GM21447 (cell line): ENCODE results near the gene FTH1.
"Not testable (repeated sequence)": the region's sequence is repeated elsewhere in the genome, so short reads cannot be mapped to it uniquely, and the experiment has no call there.

Experiments
- ATAC-seq: cut with Tn5 transposase; IDR thresholded peaks from one replicate; pipeline ENCODE4 v1.9.1; 2021; ENCODE audit not compliant: unreplicated experiment

The FTH1 gene

DNA sequence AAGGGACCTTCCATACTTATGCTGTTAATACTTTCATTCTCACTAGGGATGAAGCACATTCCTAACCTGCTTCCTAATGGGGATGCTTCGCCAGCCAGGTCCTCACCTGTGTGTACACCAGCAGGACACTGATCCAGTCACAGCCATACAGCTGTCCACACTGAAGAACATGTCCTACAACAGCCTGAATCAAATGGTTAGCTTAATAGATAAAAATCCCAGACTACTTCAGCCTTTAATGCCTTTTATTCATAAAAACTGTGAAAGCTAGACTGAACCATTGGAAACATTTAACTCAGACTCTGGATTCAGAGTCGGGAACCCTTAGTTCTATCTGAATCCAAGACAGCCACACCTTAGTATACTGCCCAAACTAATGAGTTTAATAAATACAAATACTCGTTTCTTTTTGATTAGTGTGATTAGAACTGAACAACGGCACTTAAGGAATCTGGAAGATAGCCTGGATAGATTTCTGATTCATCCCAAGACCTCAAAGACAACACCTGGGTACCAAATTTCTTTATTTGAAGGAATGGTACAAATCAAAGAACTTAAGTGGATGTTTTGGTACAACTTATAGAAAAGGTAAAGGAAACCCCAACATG is 3.3 kb downstream of the FTH1 start:
- no peak for ATAC-seq

DNA sequence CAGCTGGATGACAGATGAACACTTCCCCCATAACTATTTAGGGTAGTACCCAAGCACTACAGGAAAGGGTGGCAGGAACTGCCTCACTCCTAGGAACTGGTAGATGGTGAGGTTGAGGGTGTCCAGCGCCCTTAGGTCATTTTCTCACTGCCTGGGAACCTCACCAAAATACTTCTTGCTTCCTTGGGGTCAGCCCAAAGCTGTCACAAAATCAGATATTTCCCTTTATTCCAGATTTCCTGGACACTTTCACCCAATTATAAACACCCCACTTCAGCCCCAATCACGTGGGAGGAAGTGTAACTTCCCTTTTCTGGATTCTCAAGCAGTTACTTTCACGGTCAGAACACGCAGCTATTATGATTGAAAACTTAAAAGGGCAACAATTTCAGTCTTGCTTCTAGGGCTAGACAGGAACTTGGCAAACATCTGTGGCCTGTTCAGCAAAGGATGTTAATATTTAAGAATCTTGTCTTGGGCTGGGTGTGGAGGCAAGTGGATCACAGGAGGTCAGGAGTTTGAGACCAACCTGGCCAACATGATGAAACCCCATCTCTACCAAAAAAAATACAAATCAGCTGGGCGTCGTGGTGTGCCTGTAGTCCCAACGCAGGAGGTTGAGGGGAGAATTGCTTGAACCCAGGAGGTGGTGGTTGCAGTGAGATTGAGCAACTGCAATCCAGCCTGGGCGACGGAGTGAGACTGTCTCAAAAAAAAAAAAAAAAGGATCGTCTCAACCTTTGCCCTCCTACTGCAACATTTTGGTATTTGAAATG is 4.0 kb downstream of the FTH1 start:
- no peak for ATAC-seq

DNA sequence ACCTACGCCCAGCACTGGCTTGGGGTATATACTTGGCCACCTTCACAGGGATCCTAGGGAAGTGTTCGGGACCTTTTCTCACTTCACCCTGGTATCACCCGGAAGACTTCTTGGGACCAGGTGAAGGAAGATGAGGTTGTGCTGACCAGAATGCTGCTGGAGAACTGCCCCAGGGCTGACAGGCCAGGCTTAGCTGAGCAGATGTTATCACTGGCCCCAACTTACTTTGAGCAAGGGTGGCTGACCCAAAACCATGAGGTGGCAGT is 4.5 kb downstream of the FTH1 start:
- no peak for ATAC-seq

DNA sequence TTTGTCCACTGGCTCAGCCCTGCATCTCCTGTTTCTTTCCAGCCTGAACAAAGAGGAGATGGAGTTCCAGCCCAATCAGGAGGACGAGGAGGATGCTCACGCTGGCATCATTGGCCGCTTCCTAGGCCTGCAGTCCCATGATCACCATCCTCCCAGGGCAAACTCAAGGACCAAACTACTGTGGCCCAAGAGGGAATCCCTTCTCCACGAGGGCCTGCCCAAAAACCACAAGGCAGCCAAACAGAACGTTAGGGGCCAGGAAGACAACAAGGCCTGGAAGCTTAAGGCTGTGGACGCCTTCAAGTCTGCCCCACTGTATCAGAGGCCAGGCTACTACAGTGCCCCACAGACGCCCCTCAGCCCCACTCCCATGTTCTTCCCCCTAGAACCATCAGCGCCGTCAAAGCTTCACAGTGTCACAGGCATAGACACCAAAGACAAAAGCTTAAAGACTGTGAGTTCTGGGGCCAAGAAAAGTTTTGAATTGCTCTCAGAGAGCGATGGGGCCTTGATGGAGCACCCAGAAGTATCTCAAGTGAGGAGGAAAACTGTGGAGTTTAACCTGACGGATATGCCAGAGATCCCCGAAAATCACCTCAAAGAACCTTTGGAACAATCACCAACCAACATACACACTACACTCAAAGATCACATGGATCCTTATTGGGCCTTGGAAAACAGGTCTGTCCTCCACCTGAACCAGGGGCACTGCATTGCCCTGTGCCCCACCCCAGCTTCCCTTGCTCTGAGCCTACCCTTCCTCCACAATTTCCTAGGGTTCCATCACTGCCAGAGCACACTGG is 5.0 kb downstream of the FTH1 start:
- no peak for ATAC-seq

DNA sequence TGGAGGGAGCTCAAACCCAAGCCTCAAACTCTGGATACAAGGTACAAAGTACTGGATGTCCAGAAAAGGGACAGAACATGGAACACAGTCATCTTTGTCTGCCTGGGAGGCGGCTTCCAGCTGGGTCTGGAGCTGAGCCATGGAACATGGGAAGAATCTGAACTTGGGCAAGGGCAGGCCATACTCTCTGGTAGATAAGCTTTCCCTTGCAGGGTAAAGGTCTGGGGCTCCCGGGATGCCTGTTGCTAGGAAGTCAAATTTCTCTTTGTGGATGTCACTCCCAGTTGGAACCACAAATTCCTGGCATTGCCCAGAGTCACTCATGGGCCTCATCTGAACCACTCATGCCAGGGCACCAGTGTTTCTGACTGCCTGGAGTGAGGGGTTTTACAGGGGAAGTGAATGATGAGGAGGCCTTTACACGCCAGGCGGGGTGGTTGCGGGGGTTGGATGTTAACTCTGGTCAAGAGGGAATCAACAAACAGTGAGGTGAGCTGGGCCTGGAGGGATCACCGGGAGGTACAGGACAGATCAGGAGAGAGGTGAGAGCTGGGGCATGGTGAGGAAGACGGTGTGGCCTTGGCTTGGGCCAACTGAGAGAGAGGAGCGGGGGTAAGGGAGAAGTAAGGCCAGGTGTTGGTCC is 5.7 kb downstream of the FTH1 start:
- no peak for ATAC-seq

DNA sequence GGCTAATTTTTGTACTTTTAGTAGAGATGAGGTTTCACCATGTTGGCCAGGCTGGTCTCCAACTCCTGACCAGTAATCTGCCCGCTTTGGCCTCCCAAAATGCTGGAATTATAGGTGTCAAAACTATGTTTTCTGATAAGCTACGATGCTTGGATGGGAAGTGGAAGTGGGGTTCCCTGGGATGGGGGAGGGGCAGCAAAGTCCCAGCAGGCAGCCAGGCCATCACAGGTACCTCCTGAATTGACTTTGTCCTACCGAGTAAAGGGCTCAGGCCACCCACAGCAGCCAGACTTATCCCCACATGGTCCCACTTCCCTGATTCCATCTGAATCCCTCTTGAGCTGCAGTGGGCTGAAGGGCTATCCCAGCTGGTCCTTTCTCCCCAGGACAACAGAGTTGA is 6.9 kb downstream of the FTH1 start:
- ATAC-seq = no peak

DNA sequence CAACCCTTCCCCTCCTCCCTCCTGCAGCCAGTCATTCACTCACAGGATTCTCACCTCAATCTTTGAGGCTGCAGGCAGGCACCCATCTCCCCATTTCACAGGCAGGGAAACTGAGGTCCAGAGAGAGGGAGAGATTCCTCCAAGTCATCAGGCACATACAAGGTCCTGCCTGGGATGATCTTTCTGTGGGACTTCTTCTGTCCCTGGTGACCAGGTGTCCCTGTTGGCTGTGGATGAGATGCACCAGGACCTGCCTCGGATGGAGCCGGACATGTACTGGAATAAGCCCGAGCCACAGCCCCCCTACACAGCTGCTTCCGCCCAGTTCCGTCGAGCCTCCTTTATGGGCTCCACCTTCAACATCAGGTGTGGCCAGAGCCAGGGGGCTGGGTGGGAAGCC is 7.8 kb downstream of the FTH1 start:
- ATAC-seq = no peak

DNA sequence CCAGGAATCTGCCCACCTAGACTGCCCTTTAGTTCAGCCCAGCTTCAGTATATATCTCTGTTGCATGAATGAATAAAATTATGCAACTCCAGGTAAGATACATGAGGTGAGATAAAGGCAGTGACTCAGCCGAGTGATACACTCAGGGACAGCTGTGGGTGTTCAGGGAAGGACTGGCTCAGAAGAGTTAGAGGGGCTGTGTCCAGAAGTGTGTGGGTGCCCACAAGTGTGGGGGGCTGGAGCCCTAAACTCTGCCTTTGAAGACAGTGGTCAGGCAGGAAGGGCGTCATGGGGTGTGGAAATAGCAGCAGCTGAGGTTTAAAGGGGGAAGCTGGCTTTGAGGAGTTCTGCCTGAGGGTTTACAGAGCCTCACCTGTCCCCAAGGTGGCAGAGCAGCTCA is 8.3 kb downstream of the FTH1 start:
- ATAC-seq = no peak

DNA sequence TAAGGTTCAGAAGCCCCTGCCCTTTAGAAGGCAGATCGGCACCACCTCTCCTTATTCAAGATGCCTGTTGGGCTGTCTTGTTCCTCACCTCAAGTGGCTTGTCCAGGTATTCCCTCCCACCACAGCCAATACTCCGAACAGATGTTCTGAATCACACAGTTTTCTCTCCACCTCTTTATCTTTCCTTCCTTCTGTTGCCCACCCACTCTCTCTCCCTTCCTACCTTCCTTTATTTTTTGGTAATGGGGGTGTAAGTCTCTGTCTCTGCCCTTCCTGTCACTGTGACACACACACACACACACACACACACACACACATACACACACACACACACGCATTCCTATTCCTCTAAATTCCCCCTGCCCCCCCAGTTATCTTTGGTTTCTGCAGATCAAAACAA is 8.8 kb downstream of the FTH1 start:
- ATAC-seq = no peak

DNA sequence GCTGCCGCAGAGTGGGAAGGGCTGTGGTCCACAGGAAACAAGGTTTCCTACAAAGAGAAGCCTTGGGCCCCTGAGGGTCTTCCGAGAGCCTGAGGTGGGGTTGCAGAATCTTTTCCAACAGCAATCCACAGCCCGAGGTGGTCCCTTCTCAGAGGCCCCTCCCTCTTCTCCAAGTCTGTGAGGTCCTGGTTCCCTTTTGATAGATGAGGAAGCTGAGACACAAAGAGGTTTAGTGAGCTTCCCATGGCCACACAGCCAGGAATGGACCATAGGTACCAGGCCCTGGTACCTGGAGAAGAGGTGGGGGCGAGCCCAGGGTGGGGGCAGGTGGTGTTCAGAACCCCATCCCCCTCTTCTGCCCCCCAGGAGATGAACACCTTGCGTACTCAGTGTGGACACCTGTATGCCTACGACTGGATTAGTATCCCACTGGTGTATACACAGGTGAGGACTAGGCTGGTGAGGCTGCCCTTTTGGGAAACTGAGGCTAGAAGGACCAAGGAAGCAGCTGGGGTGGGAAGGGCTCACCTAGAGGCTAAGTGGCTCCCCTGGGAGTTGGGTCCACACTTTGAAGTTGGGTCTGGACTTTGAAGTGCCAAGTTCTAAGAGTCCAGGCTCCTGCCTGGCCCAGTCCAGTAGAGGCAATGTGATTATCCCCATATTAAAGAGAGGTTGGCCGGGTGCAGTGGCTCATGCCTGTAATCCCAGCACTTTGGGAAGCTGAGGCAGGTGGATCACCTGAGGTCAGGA is 10.2 kb downstream of the FTH1 start:
- ATAC-seq = no peak

DNA sequence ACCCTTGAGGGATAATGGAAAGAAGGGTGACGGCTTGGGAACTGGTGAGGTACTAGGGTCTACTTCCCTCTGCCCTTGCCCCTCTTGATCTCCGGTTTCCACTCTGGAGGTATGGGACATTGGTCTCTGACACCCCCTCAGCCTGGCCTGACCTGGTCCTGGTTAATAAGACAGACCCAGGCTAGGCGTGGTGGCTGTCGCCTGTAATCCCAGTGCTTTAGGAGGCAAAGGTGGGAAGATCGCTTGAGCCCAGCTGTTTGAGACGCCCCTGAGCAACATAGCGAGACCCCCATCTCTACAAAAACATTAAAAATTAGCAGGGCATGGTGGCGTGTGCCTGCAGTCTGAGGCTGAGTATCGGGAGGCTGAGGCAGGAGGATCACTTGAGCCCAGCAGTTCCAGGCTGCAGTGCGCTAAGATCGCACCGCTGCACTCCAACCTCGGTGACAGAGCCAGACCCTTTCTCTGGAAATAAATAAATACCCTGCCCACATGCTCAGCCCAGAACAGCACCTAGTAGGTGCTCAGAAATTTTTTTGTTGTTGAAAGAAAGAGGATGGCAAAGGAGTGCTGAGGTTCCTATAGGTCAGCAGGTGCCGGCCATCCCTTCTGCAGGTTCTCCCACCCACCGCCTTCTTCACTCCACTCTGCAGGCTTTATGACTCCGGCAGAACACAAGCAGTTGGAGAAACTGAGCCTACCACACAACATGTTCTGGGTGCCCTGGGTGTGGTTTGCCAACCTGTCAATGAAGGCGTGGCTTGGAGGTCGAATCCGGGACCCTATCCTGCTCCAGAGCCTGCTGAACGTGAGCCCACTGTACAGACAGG is 11.0 kb downstream of the FTH1 start:
- no peak for ATAC-seq

DNA sequence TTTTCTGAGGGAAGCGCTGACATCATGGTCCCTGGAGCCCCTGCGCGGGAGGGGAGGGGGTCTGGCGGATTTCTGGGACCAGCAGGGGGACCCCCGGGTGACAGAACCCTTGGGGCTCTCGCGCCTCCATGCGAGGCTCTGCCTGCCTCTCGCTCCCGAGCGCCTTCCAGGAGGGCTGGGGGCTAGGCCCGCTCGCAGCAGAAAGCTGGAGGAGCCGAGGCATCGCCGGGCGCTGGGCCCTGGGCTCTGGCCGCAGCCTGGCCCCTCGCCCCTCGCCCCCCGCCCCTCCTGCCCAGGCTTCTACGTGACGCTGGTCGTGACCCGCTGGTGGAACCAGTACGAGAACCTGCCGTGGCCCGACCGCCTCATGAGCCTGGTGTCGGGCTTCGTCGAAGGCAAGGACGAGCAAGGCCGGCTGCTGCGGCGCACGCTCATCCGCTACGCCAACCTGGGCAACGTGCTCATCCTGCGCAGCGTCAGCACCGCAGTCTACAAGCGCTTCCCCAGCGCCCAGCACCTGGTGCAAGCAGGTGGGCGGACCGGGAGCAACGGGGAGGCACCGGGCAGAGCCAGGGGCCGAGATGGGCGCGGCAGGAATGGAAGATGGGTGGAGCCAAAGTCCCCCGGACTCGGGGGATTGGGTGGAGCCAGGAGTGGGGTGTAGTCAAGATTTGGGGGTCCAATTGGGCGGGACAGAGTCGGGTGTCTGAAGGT is 11.9 kb downstream of the FTH1 start:
- no peak for ATAC-seq

DNA sequence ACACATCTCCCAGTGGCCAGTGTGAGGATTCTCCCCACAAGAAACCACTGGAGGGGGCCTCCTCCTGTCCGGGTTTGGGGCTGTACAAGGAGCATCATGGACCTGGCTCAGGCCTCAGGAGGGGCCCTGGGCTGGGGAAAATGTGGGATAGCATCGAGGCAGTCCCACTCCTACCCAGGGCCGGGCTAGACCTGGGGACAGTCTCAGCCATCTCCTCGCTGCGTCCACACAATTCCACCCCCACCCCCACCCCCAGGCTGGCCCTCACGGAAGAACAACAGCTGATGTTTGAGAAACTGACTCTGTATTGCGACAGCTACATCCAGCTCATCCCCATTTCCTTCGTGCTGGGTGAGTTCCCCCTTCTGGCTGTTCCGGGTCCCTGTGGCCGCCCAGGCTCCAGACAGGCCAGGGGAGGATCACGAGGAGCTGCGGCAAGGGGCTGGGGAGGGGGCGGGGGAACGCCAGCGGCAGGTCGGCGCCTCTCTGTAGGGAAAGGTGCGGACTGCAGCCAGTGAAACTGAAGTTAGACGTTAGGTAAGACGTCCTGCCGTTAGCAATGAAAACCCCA is 12.5 kb downstream of the FTH1 start:
- ATAC-seq = no peak

DNA sequence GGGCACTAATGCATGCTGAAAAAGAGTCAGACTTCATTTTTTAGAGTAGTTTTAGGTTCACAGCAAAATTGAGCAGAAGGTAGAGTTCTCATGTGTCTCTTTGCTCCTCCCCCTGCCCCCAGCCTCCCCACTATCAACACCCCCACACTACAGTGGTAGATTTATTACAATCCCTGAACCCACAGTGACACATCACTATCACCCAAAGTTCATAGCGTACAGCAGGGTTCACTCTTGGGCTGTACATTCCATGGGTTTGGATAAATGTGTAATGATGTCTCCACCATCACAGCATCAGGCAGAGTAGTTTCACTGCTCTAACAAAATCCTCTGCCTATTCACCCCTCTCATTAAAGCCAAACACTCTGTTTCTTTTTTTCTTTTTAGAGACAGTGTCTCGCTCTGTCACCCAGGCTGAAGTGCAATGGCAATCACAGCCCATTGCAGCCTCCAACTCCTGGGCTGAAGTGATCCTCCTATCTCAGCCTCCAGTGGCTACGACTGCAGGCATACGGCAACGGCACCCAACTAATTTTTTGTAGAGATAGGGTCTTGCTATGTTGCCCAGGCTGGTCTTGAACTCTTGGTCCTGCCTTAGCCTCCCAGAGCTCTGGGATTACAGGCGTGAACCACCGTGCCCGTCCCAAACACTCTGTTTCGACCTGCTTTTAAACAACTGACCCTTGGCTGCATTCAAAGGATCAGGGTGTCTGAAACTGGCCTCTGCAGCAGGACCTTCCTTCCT is 13.2 kb downstream of the FTH1 start:
- no peak for ATAC-seq

DNA sequence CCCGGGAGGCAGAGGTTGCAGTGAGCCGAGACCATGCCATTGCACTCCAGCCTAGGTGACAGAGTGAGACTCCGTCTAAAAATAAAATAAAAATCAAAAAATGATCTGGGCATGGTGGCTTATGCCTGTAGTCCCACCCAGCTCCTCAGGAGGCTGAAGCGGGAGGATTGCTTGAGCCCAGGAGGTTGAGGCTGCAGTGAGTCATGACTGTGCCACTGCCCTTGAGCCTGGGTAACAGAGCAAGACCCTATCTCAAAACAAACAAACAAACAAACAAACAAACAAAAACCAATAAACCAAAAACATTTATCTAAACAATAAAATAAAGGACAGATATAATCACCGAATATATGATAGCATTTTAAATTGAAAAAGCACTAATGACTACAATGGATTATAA is 13.8 kb downstream of the FTH1 start:
- ATAC-seq = not testable (repeated sequence)

DNA sequence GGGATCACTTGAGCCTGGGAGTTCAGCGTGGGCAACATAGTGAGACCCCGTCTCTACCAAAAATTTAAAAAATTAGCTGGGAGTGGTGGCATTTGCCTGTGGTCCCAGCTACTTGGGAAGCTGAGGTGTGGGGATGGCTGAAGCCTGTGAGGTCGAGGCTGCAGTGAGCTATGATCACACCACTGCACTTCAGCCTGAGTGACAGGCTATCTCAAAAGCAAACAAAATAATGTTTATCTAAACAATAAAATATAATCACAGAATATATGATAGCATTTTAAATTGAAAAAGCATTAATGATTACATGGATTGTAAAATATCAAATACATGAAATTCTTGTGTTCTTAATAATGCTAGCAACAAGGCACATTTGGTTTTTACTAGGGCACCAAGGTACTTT is 14.6 kb downstream of the FTH1 start:
- ATAC-seq = no peak

DNA sequence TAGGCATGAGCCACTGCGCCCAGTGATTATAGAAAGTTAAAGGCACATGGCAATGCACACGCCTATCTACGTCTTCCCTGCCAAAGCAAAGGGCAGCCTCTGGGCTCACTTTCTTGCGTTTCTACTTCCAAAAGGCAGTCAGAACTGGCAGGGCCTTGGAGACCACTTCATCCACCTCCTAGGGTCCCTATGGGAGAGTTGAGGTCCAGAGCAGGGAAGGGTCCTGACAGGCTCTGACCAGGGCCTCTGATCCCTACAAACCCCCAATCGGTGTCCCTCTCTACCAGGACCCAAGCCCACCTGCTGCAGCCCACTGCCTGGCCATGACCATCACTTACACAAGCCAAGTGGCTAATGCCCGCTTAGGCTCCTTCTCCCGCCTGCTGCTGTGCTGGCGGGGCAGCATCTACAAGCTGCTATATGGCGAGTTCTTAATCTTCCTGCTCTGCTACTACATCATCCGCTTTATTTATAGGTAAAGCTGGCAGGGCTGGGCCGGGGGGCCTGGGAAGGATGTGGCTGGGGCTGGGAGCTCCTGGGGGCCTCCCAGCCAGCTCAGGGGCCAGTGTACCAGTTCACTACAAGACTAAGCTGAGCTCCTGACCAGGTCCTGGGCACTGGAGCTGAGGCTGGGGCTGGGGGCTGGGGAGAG is 15.8 kb downstream of the FTH1 start:
- ATAC-seq = no peak

DNA sequence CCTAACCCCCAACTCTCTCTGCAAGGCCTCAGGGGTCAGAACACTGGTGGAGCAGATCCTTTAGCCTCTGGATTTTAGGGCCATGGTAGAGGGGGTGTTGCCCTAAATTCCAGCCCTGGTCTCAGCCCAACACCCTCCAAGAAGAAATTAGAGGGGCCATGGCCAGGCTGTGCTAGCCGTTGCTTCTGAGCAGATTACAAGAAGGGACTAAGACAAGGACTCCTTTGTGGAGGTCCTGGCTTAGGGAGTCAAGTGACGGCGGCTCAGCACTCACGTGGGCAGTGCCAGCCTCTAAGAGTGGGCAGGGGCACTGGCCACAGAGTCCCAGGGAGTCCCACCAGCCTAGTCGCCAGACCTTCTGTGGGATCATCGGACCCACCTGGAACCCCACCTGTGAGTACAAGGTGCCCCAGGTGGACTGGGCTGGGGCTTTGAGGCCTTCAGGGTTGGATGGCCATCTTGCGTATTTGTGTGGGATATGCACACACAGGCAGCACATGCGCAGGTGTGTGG is 17.3 kb downstream of the FTH1 start, which contains the start of gene BEST1:
BEST1 (plus strand) TSS at position 317 of the 513 bp plus-strand sequence. CDS start 1,456 bp downstream, outside the sequence.
- ATAC-seq = no peak
